ENCODE data around the gene GNE. TPM values are rescaled to one million over a fixed set of nuclear protein-coding genes. Genes with fewer than 3 reads are reported as not detected.

Gene GNE
- total and polyA plus RNA-seq, 10 of the 15 experiments (the other 5 are each of a cell fraction or from before 2014, with no cell fraction given): 4.1 to 13.6 (median 10.7) TPM

DNA sequence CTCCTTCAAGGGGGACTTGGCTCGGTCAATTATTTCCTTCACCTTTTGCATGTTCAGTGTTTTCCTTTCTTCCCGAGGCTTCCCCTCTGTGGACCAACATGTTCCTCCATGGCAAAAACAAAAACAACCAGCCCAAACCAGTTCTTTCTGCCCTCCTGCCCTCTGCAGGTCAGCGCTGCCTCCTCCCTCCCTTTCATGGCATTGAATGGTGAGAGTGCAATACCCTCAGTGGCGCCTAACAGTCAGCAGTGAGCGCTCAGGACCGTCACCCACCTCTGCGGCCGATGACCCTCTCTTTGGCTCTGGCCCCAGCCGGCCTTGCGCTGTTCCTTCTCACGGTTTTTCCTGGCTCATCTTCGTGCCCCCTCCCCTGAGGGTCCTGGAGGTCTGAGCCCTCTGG, 34.4 kb upstream of the GNE start:
- TF ChIP-seq ETV6 (conservative IDR thresholded peaks at IDR 0.05 in 1 of 2, IDR thresholded peaks at IDR 0.05 in 1 of 2; ENCODE audit: borderline replicate concordance in 1 of 2, low read depth in 1 of 2) (no peak), PKNOX1 (IDR thresholded peaks at IDR 0.05) (no peak), IKZF1 (conservative IDR thresholded peaks at IDR 0.05) (no peak), TARDBP (IDR thresholded peaks at IDR 0.05; ENCODE audit: borderline replicate concordance) (no peak), NFYA (IDR thresholded peaks at IDR 0.05; ENCODE audit: borderline replicate concordance, low read depth, low read length) (no peak), RAD21 (IDR thresholded peaks at IDR 0.05; ENCODE audit: insufficient read depth, low read depth, low read length) (no peak)
- ChIA-PET POLR2A (no interaction called here), RAD21 (ENCODE audit: unreplicated experiment) (no interaction called here), SMC1A (ENCODE audit: uncharacterized antibody, unreplicated experiment) (no interaction called here), CTCF (no interaction called here)
- H3K4me3 ChIP-seq: no peak overlapping the region
- intact Hi-C loops (cut with micrococcal nuclease; ENCODE audit: unreplicated experiment) (no loop called here), in situ Hi-C loops (cut with MboI) (no loop called here)
- no peak overlapping the region for H2AFZ ChIP-seq (ENCODE audit: control insufficient read depth, low read depth, low read length)
- ATAC-seq: no peak
- no peak overlapping the region for H3K27ac ChIP-seq (ENCODE audit: control insufficient read depth, insufficient read depth)
- H3K27me3 ChIP-seq (replicated peaks in 1 of 2; ENCODE audit: control insufficient read depth in 2 of 2, insufficient read depth in 2 of 2, low read length in 1 of 2): no peaks in the 10 kb centered on the region
- H3K4me1 ChIP-seq (ENCODE audit: control insufficient read depth, insufficient read depth, low read length): no peaks in the 10 kb centered on the region
- BruUV-seq (replicated peaks): no TSS peak
- no peaks in the 10 kb centered on the region for H3K9me3 ChIP-seq (replicated peaks; ENCODE audit: control insufficient read depth, insufficient read depth, low read length)
- H3K9ac ChIP-seq (ENCODE audit: control insufficient read depth, insufficient read depth, low read length): no peak overlapping the region
- H3K36me3 ChIP-seq (ENCODE audit: control insufficient read depth in 2 of 2, insufficient read depth in 2 of 2, low read length in 1 of 2): no peaks in the 10 kb centered on the region
- H3K79me2 ChIP-seq (ENCODE audit: control insufficient read depth, insufficient read depth, low read length): no peaks in the 10 kb centered on the region
- no peaks in the 10 kb centered on the region for H4K20me1 ChIP-seq (ENCODE audit: control insufficient read depth, insufficient read depth)
- DNase-seq (ENCODE audit: low read depth, low spot score): no peak
- FAIRE-seq: no peak
- no peak overlapping the region for H3K4me2 ChIP-seq (ENCODE audit: control insufficient read depth, insufficient read depth)
- whole genome bisulfite sequencing (ENCODE audit: insufficient coverage, insufficient replicate concordance, low lambda C conversion rate, missing lambda C conversion rate): 65% methylated on average over 12 of the region's 12 CpGs

DNA sequence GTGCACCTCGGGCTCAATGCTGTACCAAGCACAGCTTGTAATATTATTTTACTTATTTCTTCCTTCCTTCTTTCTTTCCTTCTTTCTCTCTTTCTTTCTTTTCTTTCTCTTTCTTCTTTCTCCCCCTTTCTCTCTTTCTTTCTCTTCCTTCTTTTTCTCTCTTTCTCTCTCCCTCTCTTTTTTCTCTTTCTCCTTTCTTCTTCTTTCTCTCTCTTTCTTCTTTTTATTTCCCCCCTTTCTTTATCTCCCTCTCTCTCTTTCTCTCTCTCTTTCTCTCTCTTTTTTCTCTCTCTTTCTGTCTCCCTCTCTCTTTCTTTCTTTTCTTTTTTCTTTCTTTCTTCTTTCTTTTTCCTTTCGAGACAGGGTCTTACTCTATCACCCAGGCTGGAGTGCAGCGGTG, 32.7 kb upstream of the GNE start:
- RAD21 ChIA-PET (ENCODE audit: unreplicated experiment): no interaction called here
- Histone ChIP-seq H3K79me2 (ENCODE audit: control insufficient read depth, insufficient read depth, low read length) (no peaks in the 10 kb centered on the region), H3K9ac (ENCODE audit: control insufficient read depth, insufficient read depth, low read length) (no peak overlapping the region), H3K4me1 (ENCODE audit: control insufficient read depth, insufficient read depth, low read length) (no peaks in the 10 kb centered on the region), H4K20me1 (ENCODE audit: control insufficient read depth, insufficient read depth) (no peaks in the 10 kb centered on the region), H3K4me2 (ENCODE audit: control insufficient read depth, insufficient read depth) (no peak overlapping the region), H2AFZ (ENCODE audit: control insufficient read depth, low read depth, low read length) (no peak overlapping the region), H3K27ac (ENCODE audit: control insufficient read depth, insufficient read depth) (no peak overlapping the region), H3K9me3 (replicated peaks; ENCODE audit: control insufficient read depth, insufficient read depth, low read length) (no peaks in the 10 kb centered on the region), H3K27me3 (replicated peaks in 1 of 2; ENCODE audit: control insufficient read depth in 2 of 2, insufficient read depth in 2 of 2, low read length in 1 of 2) (no peaks in the 10 kb centered on the region), H3K36me3 (ENCODE audit: control insufficient read depth in 2 of 2, insufficient read depth in 2 of 2, low read length in 1 of 2) (no peaks in the 10 kb centered on the region), H3K4me3 (no peak overlapping the region)
- ATAC-seq (no peak), DNase-seq (ENCODE audit: low read depth, low spot score) (no peak), FAIRE-seq (no peak)
- CTCF ChIA-PET: interaction anchor here (1.4 kb wide), 1 partner anchor 101 kb away, joined by 4 read pairs; no protein-coding TSS in a partner anchor
- POLR2A ChIA-PET: no interaction called here
- BruUV-seq (replicated peaks): no TSS peak
- intact Hi-C loops (cut with micrococcal nuclease; ENCODE audit: unreplicated experiment) (no loop called here), in situ Hi-C loops (cut with MboI) (no loop called here)
- SMC1A ChIA-PET (ENCODE audit: uncharacterized antibody, unreplicated experiment): no interaction called here
- WGBS (ENCODE audit: insufficient coverage, insufficient replicate concordance, low lambda C conversion rate, missing lambda C conversion rate): 74% methylated on average over 3 of the region's 3 CpGs
- TF ChIP-seq, protein P1, sequence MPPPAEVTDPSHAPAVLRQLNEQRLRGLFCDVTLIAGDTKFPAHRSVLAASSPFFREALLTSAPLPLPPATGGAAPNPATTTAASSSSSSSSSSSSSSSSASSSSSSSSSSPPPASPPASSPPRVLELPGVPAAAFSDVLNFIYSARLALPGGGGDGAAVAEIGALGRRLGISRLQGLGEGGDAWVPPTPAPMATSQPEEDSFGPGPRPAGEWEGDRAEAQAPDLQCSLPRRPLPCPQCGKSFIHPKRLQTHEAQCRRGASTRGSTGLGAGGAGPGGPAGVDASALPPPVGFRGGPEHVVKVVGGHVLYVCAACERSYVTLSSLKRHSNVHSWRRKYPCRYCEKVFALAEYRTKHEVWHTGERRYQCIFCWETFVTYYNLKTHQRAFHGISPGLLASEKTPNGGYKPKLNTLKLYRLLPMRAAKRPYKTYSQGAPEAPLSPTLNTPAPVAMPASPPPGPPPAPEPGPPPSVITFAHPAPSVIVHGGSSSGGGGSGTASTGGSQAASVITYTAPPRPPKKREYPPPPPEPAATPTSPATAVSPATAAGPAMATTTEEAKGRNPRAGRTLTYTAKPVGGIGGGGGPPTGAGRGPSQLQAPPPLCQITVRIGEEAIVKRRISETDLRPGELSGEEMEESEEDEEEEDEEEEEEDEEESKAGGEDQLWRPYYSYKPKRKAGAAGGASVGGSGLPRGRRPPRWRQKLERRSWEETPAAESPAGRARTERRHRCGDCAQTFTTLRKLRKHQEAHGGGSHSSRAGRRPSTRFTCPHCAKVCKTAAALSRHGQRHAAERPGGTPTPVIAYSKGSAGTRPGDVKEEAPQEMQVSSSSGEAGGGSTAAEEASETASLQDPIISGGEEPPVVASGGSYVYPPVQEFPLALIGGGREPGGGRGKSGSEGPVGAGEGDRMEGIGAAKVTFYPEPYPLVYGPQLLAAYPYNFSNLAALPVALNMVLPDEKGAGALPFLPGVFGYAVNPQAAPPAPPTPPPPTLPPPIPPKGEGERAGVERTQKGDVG (CRISPR knock-in tag; IDR thresholded peaks at IDR 0.05): no peak
- TF ChIP-seq MTA2 (IDR thresholded peaks at IDR 0.05; ENCODE audit: low read depth) (no peak), NR2C2 (IDR thresholded peaks at IDR 0.05; ENCODE audit: borderline replicate concordance, control insufficient read depth, insufficient read length, low read depth) (no peak), RBBP5 (conservative IDR thresholded peaks at IDR 0.05) (no peak), EZH2 (IDR thresholded peaks at IDR 0.05; ENCODE audit: borderline replicate concordance, control insufficient read depth, low read depth, low read length) (no peak), ETV6 (conservative IDR thresholded peaks at IDR 0.05 in 1 of 2, IDR thresholded peaks at IDR 0.05 in 1 of 2; ENCODE audit: borderline replicate concordance in 1 of 2, low read depth in 1 of 2) (no peak)

Measured in GM12878 (cell line).